Caco-2 (cell line): ENCODE results near the gene TBX6. TPM values are rescaled to one million over a fixed set of nuclear protein-coding genes. Genes with fewer than 3 reads are reported as not detected.
A peak's percentile ranks its signal among the peaks of the same experiment; 100 is the strongest.

Experiments used
- BruUV-seq: library from RNA; stranded (reverse); fragments of 400-500 nt; replicated peaks from 2 replicates; lab custom pipeline; 2021; lab: Mats Ljungman, UMichigan
- CTCF ChIA-PET: fragments of 300-600 bp; sonication (Branson Sonifier 250); formaldehyde crosslinking; loops from one replicate; lab custom pipeline; 2022; ENCODE audit warnings: antibody characterized with exemption; lab: Charles Lee
- POLR2A ChIA-PET: fragments of 300-600 bp; sonication (Branson Sonifier 250); formaldehyde crosslinking; loops from one replicate; lab custom pipeline; 2022; ENCODE audit warnings: antibody characterized with exemption; lab: Charles Lee
- DNase-seq, 2 experiments: peaks; one replicate each; pipeline versions ENCODE4 v3.0.0 to v3.0.0-alpha.2; 2020 to 2022
- H3K27me3 ChIP-seq: replicated peaks from 2 replicates; pipeline ENCODE4 v1.6.0; 2011; ENCODE audit warnings: low read length; ENCODE audit not compliant: control insufficient read depth, insufficient read depth
- H3K36me3 ChIP-seq: 2 replicates; pipeline ENCODE4 v1.5.1; 2011; ENCODE audit warnings: low read length; ENCODE audit not compliant: control insufficient read depth, insufficient read depth
- H3K4me1 ChIP-seq: fragments of 250-450 bp; sonication (Bioruptor Pico); 2 replicates; pipeline ENCODE4 v1.5.1; 2020; ENCODE audit warnings: mild to moderate bottlenecking
- H3K4me3 ChIP-seq: 2 replicates; pipeline ENCODE4 v1.5.1; 2011; ENCODE audit warnings: low read depth, mild to moderate bottlenecking, control low read depth, low read length
- H3K9me3 ChIP-seq: fragments of 250-450 bp; sonication (Bioruptor Pico); 2 replicates; pipeline ENCODE4 v1.5.1; 2020; ENCODE audit warnings: mild to moderate bottlenecking, moderate library complexity
- H3K27ac Mint-ChIP-seq: one replicate; pipeline ENCODE4 v1.8.0; 2022; ENCODE audit warnings: mixed read lengths; ENCODE audit not compliant: unreplicated experiment
- H3K27me3 Mint-ChIP-seq: one replicate; pipeline ENCODE4 v1.8.0; 2022; ENCODE audit warnings: mixed read lengths; ENCODE audit not compliant: insufficient read depth, unreplicated experiment
- H3K36me3 Mint-ChIP-seq: one replicate; pipeline ENCODE4 v1.8.0; 2022; ENCODE audit warnings: mild to moderate bottlenecking, mixed read lengths; ENCODE audit not compliant: insufficient read depth, unreplicated experiment
- H3K4me1 Mint-ChIP-seq: one replicate; pipeline ENCODE4 v1.8.0; 2022; ENCODE audit warnings: low read depth, mixed read lengths; ENCODE audit not compliant: unreplicated experiment
- H3K4me3 Mint-ChIP-seq: one replicate; pipeline ENCODE4 v1.8.0; 2022; ENCODE audit warnings: mild to moderate bottlenecking, moderate library complexity, mixed read lengths; ENCODE audit not compliant: unreplicated experiment
- H3K9me3 Mint-ChIP-seq: one replicate; pipeline ENCODE4 v1.8.0; 2022; ENCODE audit warnings: mixed read lengths; ENCODE audit not compliant: unreplicated experiment
- intact Hi-C: fragments of 100-400 bp; cut with micrococcal nuclease; formaldehyde crosslinking; loops from one replicate; pipeline ENCODE4 v1.10.0; 2022; ENCODE audit not compliant: unreplicated experiment
- total RNA-seq: library from RNA; stranded (reverse); gene quantifications from 2 replicates; pipeline ENCODE4 v1.2.3, GENCODE V29; 2022
- TF ChIP-seq, protein P1 (sequence below), 2 experiments: fragments of 200-600 bp in 1 of 2; IDR thresholded peaks; 1 replicate in 1 of 2; 2 replicates in 1 of 2; pipeline versions ENCODE4 v1.5.1 to v1.8.0; 2011 to 2022; ENCODE audit warnings: antibody characterized with exemption in 1 of 2, control low read depth in 1 of 2, inconsistent platforms in 1 of 2, low read depth in 1 of 2, low read length in 1 of 2, mild to moderate bottlenecking in 1 of 2, moderate library complexity in 1 of 2; ENCODE audit not compliant: insufficient read depth in 1 of 2, severe bottlenecking in 1 of 2, unreplicated experiment in 1 of 2

Gene TBX6
- total RNA-seq, 1 experiment from 2014 or later: 1.1 TPM

- ChIA-PET POLR2A (interaction anchor here (0.7 kb wide), 1 partner anchor 315 kb away, joined by 3 read pairs; the partner anchor contains the start of gene DCTPP1), CTCF (interaction anchor here (0.9 to 1.0 kb wide), 2 partner anchors 23 to 49 kb away, joined by 3 to 4 read pairs; partner anchors contain the start of genes ALDOA and TBX6)
- Histone ChIP-seq H3K9me3 (no peaks in the 10 kb centered on the region), H3K27me3 (no peaks in the 10 kb centered on the region), H3K36me3 (peaks cover 1% of the 10 kb centered on the region; the same call in 1 of the 2 replicates), H3K4me1 (peaks cover 18% of the 10 kb centered on the region; the same call in 1 of the 2 replicates), H3K4me3 (no peak overlapping the region)
- H3K36me3 Mint-ChIP-seq: peaks cover 15% of the 10 kb centered on the region
- no peak overlapping the region for H3K27ac Mint-ChIP-seq
- H3K27me3 Mint-ChIP-seq: no peaks in the 10 kb centered on the region
- TF ChIP-seq, protein P1, sequence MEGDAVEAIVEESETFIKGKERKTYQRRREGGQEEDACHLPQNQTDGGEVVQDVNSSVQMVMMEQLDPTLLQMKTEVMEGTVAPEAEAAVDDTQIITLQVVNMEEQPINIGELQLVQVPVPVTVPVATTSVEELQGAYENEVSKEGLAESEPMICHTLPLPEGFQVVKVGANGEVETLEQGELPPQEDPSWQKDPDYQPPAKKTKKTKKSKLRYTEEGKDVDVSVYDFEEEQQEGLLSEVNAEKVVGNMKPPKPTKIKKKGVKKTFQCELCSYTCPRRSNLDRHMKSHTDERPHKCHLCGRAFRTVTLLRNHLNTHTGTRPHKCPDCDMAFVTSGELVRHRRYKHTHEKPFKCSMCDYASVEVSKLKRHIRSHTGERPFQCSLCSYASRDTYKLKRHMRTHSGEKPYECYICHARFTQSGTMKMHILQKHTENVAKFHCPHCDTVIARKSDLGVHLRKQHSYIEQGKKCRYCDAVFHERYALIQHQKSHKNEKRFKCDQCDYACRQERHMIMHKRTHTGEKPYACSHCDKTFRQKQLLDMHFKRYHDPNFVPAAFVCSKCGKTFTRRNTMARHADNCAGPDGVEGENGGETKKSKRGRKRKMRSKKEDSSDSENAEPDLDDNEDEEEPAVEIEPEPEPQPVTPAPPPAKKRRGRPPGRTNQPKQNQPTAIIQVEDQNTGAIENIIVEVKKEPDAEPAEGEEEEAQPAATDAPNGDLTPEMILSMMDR (IDR thresholded peaks at IDR 0.05; ENCODE audit: insufficient read depth in 1 of 2, low read depth in 1 of 2, low read length in 1 of 2, severe bottlenecking in 1 of 2, unreplicated experiment in 1 of 2): no peak
- intact Hi-C loops: no loop called here
- no peak for DNase-seq
- no TSS peak for BruUV-seq
- H3K4me3 Mint-ChIP-seq: no peak overlapping the region
- H3K9me3 Mint-ChIP-seq: no peaks in the 10 kb centered on the region
- H3K4me1 Mint-ChIP-seq: peaks cover 9% of the 10 kb centered on the region
Measured at GRCh38 chr16:30114411-30114810, 22.7 kb upstream of the TBX6 start.

DNA sequence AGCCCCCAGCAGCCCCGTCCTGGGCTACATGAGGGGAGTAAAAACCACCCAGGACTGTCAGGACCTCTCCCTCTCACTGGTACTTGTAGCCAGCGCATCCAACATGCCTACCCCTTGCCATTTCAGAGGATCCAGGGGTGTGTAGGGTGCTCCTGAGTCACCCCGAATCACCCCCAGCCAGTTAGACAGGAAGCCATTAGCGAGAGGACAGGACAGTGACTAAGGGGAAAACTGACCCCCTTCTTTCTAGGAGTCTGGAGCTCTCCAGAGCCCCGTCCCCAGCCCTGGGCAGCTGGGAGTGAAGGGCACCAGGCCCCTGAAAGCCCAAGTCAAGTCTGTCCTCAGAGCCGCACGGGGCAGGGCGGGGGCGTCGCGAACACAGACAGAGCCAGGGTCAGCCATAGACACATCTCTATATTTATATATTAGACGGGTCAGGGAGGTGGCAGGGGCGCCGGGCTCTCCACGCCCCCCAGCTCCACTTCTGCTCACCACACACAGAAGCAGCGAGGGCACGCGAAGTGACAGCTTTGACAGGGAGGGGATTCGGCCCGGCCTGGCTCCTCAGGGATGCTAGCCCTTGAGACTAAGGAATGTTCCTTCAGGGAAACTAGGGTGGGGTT, 22.1 kb upstream of the TBX6 start:
- peaks cover 1% of the 10 kb centered on the region; the same call in 1 of the 2 replicates for H3K36me3 ChIP-seq
- H3K27me3 Mint-ChIP-seq: no peaks in the 10 kb centered on the region
- H3K27ac Mint-ChIP-seq: peak overlapping the region; percentile 2
- no peaks in the 10 kb centered on the region for H3K9me3 ChIP-seq
- H3K4me3 Mint-ChIP-seq: no peak overlapping the region
- intact Hi-C loops: no loop called here
- peaks cover 12% of the 10 kb centered on the region for H3K36me3 Mint-ChIP-seq
- TF ChIP-seq, protein P1 (IDR thresholded peaks at IDR 0.05; ENCODE audit: insufficient read depth in 1 of 2, low read depth in 1 of 2, low read length in 1 of 2, severe bottlenecking in 1 of 2, unreplicated experiment in 1 of 2): no peak
- CTCF ChIA-PET: interaction anchor here (1.0 kb wide), 1 partner anchor 22 kb away, joined by 3 read pairs; the partner anchor contains the start of gene TBX6
- no peaks in the 10 kb centered on the region for H3K27me3 ChIP-seq
- peaks cover 18% of the 10 kb centered on the region; the same call in 1 of the 2 replicates for H3K4me1 ChIP-seq
- DNase-seq: no peak
- H3K9me3 Mint-ChIP-seq: no peaks in the 10 kb centered on the region
- POLR2A ChIA-PET: no interaction called here
- H3K4me1 Mint-ChIP-seq: peaks cover 9% of the 10 kb centered on the region
- H3K4me3 ChIP-seq: no peak overlapping the region
- no TSS peak for BruUV-seq

- ChIA-PET POLR2A (interaction anchor here (0.5 kb wide), 1 partner anchor 94 kb away, joined by 3 read pairs; no protein-coding TSS in a partner anchor), CTCF (interaction anchor here (0.8 to 1.8 kb wide), 7 partner anchors 9 to 296 kb away, joined by 3 to 22 read pairs (median 5); partner anchors contain the start of genes MAPK3, TAOK2 and TBX6)
- peak in 1 of 2 experiments; percentile 38 for DNase-seq
- Mint-ChIP-seq H3K4me1 (peaks cover 9% of the 10 kb centered on the region), H3K36me3 (peaks cover 12% of the 10 kb centered on the region), H3K27me3 (no peaks in the 10 kb centered on the region), H3K27ac (peak within 1 kb of the TSS; percentile 2), H3K9me3 (no peaks in the 10 kb centered on the region), H3K4me3 (no peak within 1 kb of the TSS)
- H3K36me3 ChIP-seq: peaks cover 1% of the 10 kb centered on the region; the same call in 1 of the 2 replicates
- H3K9me3 ChIP-seq: no peaks in the 10 kb centered on the region
- H3K4me3 ChIP-seq: no peak within 1 kb of the TSS
- peaks cover 18% of the 10 kb centered on the region; the same call in 1 of the 2 replicates for H3K4me1 ChIP-seq
- no peaks in the 10 kb centered on the region for H3K27me3 ChIP-seq
- intact Hi-C loops: no loop called here
- TF ChIP-seq, protein P1 (IDR thresholded peaks at IDR 0.05; ENCODE audit: insufficient read depth in 1 of 2, low read depth in 1 of 2, low read length in 1 of 2, severe bottlenecking in 1 of 2, unreplicated experiment in 1 of 2): no peak
- BruUV-seq: no TSS peak
Measured at GRCh38 chr16:30113031-30113710, 21.4 kb upstream of the TBX6 start, which contains the start of gene GDPD3. GDPD3 (minus strand) TSS chr16:30113537; CDS start chr16:30113478, 59 bp downstream.
